ENCODE data around the gene CFAP161. TPM values are rescaled to one million over a fixed set of nuclear protein-coding genes. Genes with fewer than 3 reads are reported as not detected.

CFAP161 gene
- total and polyA plus RNA-seq, 2 of the 13 experiments (the other 11 are each of a cell fraction or from before 2014, with no cell fraction given) = not detected

GRCh38 chr15:81084716-81085115 is 49.4 kb upstream of the CFAP161 start:
- DNase-seq (ENCODE audit: low spot score) (no peak), ATAC-seq (no peak), FAIRE-seq (no peak)
- ChIA-PET POLR2A (no interaction called here), CTCF (ENCODE audit: low intra/inter-chr PET ratio, low total read pairs) (no interaction called here)
- no peaks in the 10 kb centered on the region for H4K20me1 ChIP-seq (ENCODE audit: insufficient read depth, low read length)
- no peaks in the 10 kb centered on the region for H3K79me2 ChIP-seq (ENCODE audit: insufficient read depth, low read length)
- H2AFZ ChIP-seq (ENCODE audit: low read length) = no peak overlapping the region
- H3K4me3 ChIP-seq (replicated peaks in 1 of 3; ENCODE audit: insufficient read depth in 1 of 3, low read depth in 2 of 3, low read length in 3 of 3) = no peak overlapping the region
- no TSS peak for BruUV-seq (replicated peaks)
- in situ Hi-C loops (cut with HindIII; ENCODE audit: extremely low pct_ligation_motif_present, low pct_unique_long_range_greater_than_20kb) (no loop called here), intact Hi-C loops (cut with micrococcal nuclease; ENCODE audit: unreplicated experiment) (no loop called here)
- H3K36me3 ChIP-seq (replicated peaks in 1 of 2; ENCODE audit: control insufficient read depth in 1 of 2, insufficient read depth in 2 of 2, low read length in 2 of 2) = no peaks in the 10 kb centered on the region
- no peaks in the 10 kb centered on the region; a peak in 2 of 5 replicates for H3K27me3 ChIP-seq (ENCODE audit: control insufficient read depth in 1 of 2, insufficient read depth in 2 of 2, low read length in 2 of 2)
- no peak overlapping the region for H3K4me2 ChIP-seq (ENCODE audit: low read depth, low read length)
- H3K9ac ChIP-seq (ENCODE audit: insufficient read depth, low read depth, low read length) = no peak overlapping the region
- H3K27ac ChIP-seq (ENCODE audit: extremely low read length, insufficient read depth, low read length) = no peak overlapping the region
- TF ChIP-seq ZNF562 (CRISPR knock-in tag; IDR thresholded peaks at IDR 0.05; ENCODE audit: borderline replicate concordance) = no peak
- TF ChIP-seq, protein P1, sequence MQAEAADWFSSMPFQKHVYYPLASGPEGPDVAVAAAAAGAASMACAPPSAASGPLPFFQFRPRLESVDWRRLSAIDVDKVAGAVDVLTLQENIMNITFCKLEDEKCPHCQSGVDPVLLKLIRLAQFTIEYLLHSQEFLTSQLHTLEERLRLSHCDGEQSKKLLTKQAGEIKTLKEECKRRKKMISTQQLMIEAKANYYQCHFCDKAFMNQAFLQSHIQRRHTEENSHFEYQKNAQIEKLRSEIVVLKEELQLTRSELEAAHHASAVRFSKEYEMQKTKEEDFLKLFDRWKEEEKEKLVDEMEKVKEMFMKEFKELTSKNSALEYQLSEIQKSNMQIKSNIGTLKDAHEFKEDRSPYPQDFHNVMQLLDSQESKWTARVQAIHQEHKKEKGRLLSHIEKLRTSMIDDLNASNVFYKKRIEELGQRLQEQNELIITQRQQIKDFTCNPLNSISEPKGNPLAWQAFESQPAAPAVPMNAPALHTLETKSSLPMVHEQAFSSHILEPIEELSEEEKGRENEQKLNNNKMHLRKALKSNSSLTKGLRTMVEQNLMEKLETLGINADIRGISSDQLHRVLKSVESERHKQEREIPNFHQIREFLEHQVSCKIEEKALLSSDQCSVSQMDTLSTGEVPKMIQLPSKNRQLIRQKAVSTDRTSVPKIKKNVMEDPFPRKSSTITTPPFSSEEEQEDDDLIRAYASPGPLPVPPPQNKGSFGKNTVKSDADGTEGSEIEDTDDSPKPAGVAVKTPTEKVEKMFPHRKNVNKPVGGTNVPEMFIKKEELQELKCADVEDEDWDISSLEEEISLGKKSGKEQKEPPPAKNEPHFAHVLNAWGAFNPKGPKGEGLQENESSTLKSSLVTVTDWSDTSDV (CRISPR knock-in tag; IDR thresholded peaks at IDR 0.05) = no peak
- no peak for TF ChIP-seq ZNF331 (CRISPR knock-in tag; IDR thresholded peaks at IDR 0.05)
- no peak for TF ChIP-seq DBP (CRISPR knock-in tag; IDR thresholded peaks at IDR 0.05; ENCODE audit: not compliant biosample characterization)
- TF ChIP-seq SETDB1 (CRISPR knock-in tag; IDR thresholded peaks at IDR 0.05; ENCODE audit: borderline replicate concordance) = no peak
- no peak for TF ChIP-seq SIN3A (IDR thresholded peaks at IDR 0.05; ENCODE audit: borderline replicate concordance, low read depth, low read length)
- no peak for TF ChIP-seq MTF1 (CRISPR knock-in tag; IDR thresholded peaks at IDR 0.05)
- TF ChIP-seq PRMT3 (CRISPR knock-in tag; IDR thresholded peaks at IDR 0.05; ENCODE audit: borderline replicate concordance, low read depth) = no peak
- no peak for TF ChIP-seq ZNF24 (IDR thresholded peaks at IDR 0.05)
- TF ChIP-seq TGIF2 (CRISPR knock-in tag; IDR thresholded peaks at IDR 0.05) = no peak
- TF ChIP-seq ZBTB10 (CRISPR knock-in tag; IDR thresholded peaks at IDR 0.05; ENCODE audit: borderline replicate concordance) = no peak
- TF ChIP-seq ZNF570 (CRISPR knock-in tag; IDR thresholded peaks at IDR 0.05; ENCODE audit: borderline replicate concordance) = no peak
- TF ChIP-seq STAT5B (CRISPR knock-in tag; IDR thresholded peaks at IDR 0.05) = no peak
- no peak for TF ChIP-seq ZNF747 (CRISPR knock-in tag; IDR thresholded peaks at IDR 0.05; ENCODE audit: borderline replicate concordance)
- 8% methylated on average over 4 of the region's 4 CpGs for WGBS (ENCODE audit: low lambda C conversion rate)
- no peaks in the 10 kb centered on the region for H3K9me3 ChIP-seq (ENCODE audit: low read length)
- H3K4me1 ChIP-seq (ENCODE audit: insufficient read depth, low read length) = no peaks in the 10 kb centered on the region

Data from HepG2 (cell line).